ENCODE results near the gene ARHGAP32.

DNA sequence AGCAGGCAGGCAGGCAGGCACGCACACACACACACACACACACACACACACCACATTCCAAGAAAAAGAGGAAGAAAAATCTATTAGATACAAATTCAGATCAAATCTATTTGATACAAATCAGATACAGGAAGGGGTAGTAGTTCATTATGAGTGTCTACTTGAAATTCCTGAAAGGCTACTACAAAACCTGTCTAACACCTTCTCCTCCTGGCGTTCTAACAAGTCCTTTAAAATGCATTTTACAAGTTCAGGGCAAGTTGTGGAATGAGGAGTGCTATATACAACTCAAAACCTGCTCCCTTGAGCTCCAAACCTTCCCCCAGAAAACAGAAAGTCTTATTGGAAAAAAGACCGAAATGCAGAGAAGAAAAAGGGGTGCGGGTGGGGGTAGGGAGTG lies 476 bp downstream of the ARHGAP32 start:
- TF ChIP-seq EZH2phosphoT487 (IDR thresholded peaks at IDR 0.05; ENCODE audit: low read depth): no peak
- TF ChIP-seq, protein P1, sequence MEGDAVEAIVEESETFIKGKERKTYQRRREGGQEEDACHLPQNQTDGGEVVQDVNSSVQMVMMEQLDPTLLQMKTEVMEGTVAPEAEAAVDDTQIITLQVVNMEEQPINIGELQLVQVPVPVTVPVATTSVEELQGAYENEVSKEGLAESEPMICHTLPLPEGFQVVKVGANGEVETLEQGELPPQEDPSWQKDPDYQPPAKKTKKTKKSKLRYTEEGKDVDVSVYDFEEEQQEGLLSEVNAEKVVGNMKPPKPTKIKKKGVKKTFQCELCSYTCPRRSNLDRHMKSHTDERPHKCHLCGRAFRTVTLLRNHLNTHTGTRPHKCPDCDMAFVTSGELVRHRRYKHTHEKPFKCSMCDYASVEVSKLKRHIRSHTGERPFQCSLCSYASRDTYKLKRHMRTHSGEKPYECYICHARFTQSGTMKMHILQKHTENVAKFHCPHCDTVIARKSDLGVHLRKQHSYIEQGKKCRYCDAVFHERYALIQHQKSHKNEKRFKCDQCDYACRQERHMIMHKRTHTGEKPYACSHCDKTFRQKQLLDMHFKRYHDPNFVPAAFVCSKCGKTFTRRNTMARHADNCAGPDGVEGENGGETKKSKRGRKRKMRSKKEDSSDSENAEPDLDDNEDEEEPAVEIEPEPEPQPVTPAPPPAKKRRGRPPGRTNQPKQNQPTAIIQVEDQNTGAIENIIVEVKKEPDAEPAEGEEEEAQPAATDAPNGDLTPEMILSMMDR (IDR thresholded peaks at IDR 0.05; ENCODE audit: low read depth, low read length): no peak
